B cell (primary cell): Measurements from ENCODE around the gene CCDC86.

Experiments
- CTCF ChIP-seq: fragments of 200-600 bp; IDR thresholded peaks from one replicate; pipeline ENCODE4 v1.8.0; 2022; ENCODE audit warnings: antibody characterized with exemption, mild to moderate bottlenecking
- EZH2 ChIP-seq: IDR thresholded peaks from 2 replicates; pipeline ENCODE4 v1.6.1; 2012; ENCODE audit warnings: borderline replicate concordance, low read depth, mild to moderate bottlenecking, moderate library complexity, low read length; ENCODE audit not compliant: insufficient read depth, poor library complexity, severe bottlenecking

- TF ChIP-seq CTCF (no peak), EZH2 (no peak)
Measured at GRCh38 chr11:60831501-60832079, 10.3 kb upstream of the CCDC86 start.
